ENCODE data around the gene NR1D1. TPM values are rescaled to one million over a fixed set of nuclear protein-coding genes. Genes with fewer than 3 reads are reported as not detected.

Gene NR1D1
- total and polyA plus RNA-seq, 2 of the 13 experiments (the other 11 are each of a cell fraction or from before 2014, with no cell fraction given), result 2.1 to 2.7 TPM

GRCh38 chr17:40111221-40112128 lies 11.1 kb upstream of the NR1D1 start (continued):
- TF ChIP-seq HOMEZ (CRISPR knock-in tag; IDR thresholded peaks at IDR 0.05; ENCODE audit: low read depth) (peak; percentile 35), NR2F6 (IDR thresholded peaks at IDR 0.05) (peak; percentile 79), NR2F6 (CRISPR knock-in tag; IDR thresholded peaks at IDR 0.05) (peak; percentile 83), TBX2 (CRISPR knock-in tag; IDR thresholded peaks at IDR 0.05; ENCODE audit: borderline replicate concordance) (peak; percentile 68; the same call in 1 of the 2 replicates), ZNF468 (CRISPR knock-in tag; IDR thresholded peaks at IDR 0.05) (no peak), ADNP (CRISPR knock-in tag; IDR thresholded peaks at IDR 0.05) (no peak), ZNF781 (CRISPR knock-in tag; IDR thresholded peaks at IDR 0.05; ENCODE audit: borderline replicate concordance, not compliant biosample characterization) (peak; percentile 65), GABPB1 (CRISPR knock-in tag; IDR thresholded peaks at IDR 0.05) (peak; percentile 55), ZNF850 (CRISPR knock-in tag; conservative IDR thresholded peaks at IDR 0.05) (no peak), ZBTB34 (CRISPR knock-in tag; IDR thresholded peaks at IDR 0.05) (0 out of 2 replicates have a peak, but pooled peaks have one; percentile 44), ZFP1 (CRISPR knock-in tag; IDR thresholded peaks at IDR 0.05) (peak; percentile 39; the same call in 1 of the 2 replicates), ZNF33B (CRISPR knock-in tag; IDR thresholded peaks at IDR 0.05) (0 out of 2 replicates have a peak, but pooled peaks have one; percentile 69), ZNF713 (CRISPR knock-in tag; IDR thresholded peaks at IDR 0.05) (no peak)
- TF ChIP-seq, protein P1, sequence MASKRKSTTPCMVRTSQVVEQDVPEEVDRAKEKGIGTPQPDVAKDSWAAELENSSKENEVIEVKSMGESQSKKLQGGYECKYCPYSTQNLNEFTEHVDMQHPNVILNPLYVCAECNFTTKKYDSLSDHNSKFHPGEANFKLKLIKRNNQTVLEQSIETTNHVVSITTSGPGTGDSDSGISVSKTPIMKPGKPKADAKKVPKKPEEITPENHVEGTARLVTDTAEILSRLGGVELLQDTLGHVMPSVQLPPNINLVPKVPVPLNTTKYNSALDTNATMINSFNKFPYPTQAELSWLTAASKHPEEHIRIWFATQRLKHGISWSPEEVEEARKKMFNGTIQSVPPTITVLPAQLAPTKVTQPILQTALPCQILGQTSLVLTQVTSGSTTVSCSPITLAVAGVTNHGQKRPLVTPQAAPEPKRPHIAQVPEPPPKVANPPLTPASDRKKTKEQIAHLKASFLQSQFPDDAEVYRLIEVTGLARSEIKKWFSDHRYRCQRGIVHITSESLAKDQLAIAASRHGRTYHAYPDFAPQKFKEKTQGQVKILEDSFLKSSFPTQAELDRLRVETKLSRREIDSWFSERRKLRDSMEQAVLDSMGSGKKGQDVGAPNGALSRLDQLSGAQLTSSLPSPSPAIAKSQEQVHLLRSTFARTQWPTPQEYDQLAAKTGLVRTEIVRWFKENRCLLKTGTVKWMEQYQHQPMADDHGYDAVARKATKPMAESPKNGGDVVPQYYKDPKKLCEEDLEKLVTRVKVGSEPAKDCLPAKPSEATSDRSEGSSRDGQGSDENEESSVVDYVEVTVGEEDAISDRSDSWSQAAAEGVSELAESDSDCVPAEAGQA (IDR thresholded peaks at IDR 0.05; ENCODE audit: low read depth), result no peak; the same call in 1 of the 2 replicates
- TF ChIP-seq, protein P1 (CRISPR knock-in tag; IDR thresholded peaks at IDR 0.05; ENCODE audit: borderline replicate concordance), result no peak; the same call in 1 of the 2 replicates
- TF ChIP-seq, protein P2, sequence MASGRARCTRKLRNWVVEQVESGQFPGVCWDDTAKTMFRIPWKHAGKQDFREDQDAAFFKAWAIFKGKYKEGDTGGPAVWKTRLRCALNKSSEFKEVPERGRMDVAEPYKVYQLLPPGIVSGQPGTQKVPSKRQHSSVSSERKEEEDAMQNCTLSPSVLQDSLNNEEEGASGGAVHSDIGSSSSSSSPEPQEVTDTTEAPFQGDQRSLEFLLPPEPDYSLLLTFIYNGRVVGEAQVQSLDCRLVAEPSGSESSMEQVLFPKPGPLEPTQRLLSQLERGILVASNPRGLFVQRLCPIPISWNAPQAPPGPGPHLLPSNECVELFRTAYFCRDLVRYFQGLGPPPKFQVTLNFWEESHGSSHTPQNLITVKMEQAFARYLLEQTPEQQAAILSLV (CRISPR knock-in tag; IDR thresholded peaks at IDR 0.05; ENCODE audit: borderline replicate concordance), result peak; percentile 73
